Right atrium auricular region (tissue), 2 donors: Measurements from ENCODE around the gene TRDMT1. TPM values are rescaled to one million over a fixed set of nuclear protein-coding genes. Genes with fewer than 3 reads are reported as not detected.
A peak's percentile ranks its signal among the peaks of the same experiment; 100 is the strongest.

Experiments
- DNase-seq: peaks from one replicate; pipeline ENCODE4 v3.0.0-alpha.2; 2019; ENCODE audit warnings: low spot score
- H3K27ac ChIP-seq, 2 donors: fragments of 200-600 bp; sonication (generic); 1 replicate in 1 of 2; 2 replicates in 1 of 2; pipeline ENCODE4 v1.5.1; 2016 to 2019
- H3K27me3 ChIP-seq, 2 donors: fragments of 200-600 bp; sonication (generic); one replicate each; pipeline versions ENCODE4 v1.5.1 to v1.6.0; 2017 to 2019
- H3K36me3 ChIP-seq: fragments of 200-600 bp; sonication (generic); one replicate; pipeline ENCODE4 v1.5.1; 2016
- H3K4me1 ChIP-seq, 2 donors: fragments of 200-600 bp; sonication (generic); one replicate each; pipeline versions ENCODE4 v1.5.1 to v1.6.0; 2017 to 2019
- H3K4me3 ChIP-seq, 2 donors: fragments of 200-600 bp; sonication (generic); 1 replicate in 1 of 2; 2 replicates in 1 of 2; pipeline ENCODE4 v1.5.1; 2017 to 2019; ENCODE audit warnings: mild to moderate bottlenecking in 1 of 2, moderate library complexity in 1 of 2
- H3K9me3 ChIP-seq, 2 donors: fragments of 200-600 bp; sonication (generic); one replicate each; pipeline ENCODE4 v1.5.1; 2019
- CTCF ChIP-seq, 2 donors: fragments of 200-600 bp; sonication (generic); IDR thresholded peaks; one replicate each; pipeline ENCODE4 v1.5.1; 2019; ENCODE audit warnings: antibody characterized with exemption in 2 of 2
- total RNA-seq, 2 donors: library from RNA; depleted of rRNA; stranded (reverse); fragments of >200 nt; gene quantifications; one replicate each; pipeline ENCODE4 v1.1.0, GENCODE V29; 2016

The TRDMT1 gene
- total RNA-seq, 2 donors from 2014 or later = 3.8 to 5.0 TPM

GRCh38 chr10:17200001-17200911 is 1.2 kb downstream of the TRDMT1 start:
- H3K4me3 ChIP-seq = peak overlapping the region; percentile 69 to 82
- no peaks in the 10 kb centered on the region for H3K27me3 ChIP-seq
- H3K9me3 ChIP-seq = no peaks in the 10 kb centered on the region
- H3K36me3 ChIP-seq = no peaks in the 10 kb centered on the region
- H3K4me1 ChIP-seq = peaks cover 0 to 15% of the 10 kb centered on the region in 2 donors
- no peak for DNase-seq
- peak overlapping the region; percentile 86 to 94 for H3K27ac ChIP-seq
- TF ChIP-seq CTCF (IDR thresholded peaks at IDR 0.05) = no peak

GRCh38 chr10:17199351-17199804 is 2.1 kb downstream of the TRDMT1 start:
- H3K27ac ChIP-seq = peak overlapping the region; percentile 86 to 94
- no peaks in the 10 kb centered on the region for H3K9me3 ChIP-seq
- peaks cover 0 to 15% of the 10 kb centered on the region in 2 donors for H3K4me1 ChIP-seq
- no peaks in the 10 kb centered on the region for H3K27me3 ChIP-seq
- DNase-seq = no peak
- peak overlapping the region in 1 of 2 donors; percentile 69 for H3K4me3 ChIP-seq
- H3K36me3 ChIP-seq = no peaks in the 10 kb centered on the region
- TF ChIP-seq CTCF (IDR thresholded peaks at IDR 0.05) = no peak

- no peak for DNase-seq
- H3K4me1 ChIP-seq = peaks cover 0 to 15% of the 10 kb centered on the region in 2 donors
- TF ChIP-seq CTCF (IDR thresholded peaks at IDR 0.05) = no peak
- H3K27ac ChIP-seq = no peak overlapping the region
- H3K27me3 ChIP-seq = no peaks in the 10 kb centered on the region
- no peaks in the 10 kb centered on the region for H3K36me3 ChIP-seq
- no peak overlapping the region for H3K4me3 ChIP-seq
- no peaks in the 10 kb centered on the region for H3K9me3 ChIP-seq
Measured at GRCh38 chr10:17196573-17196972, 4.9 kb downstream of the TRDMT1 start.

- Histone ChIP-seq H3K36me3 (no peaks in the 10 kb centered on the region), H3K9me3 (no peaks in the 10 kb centered on the region), H3K27me3 (no peaks in the 10 kb centered on the region), H3K4me1 (peaks cover 0 to 15% of the 10 kb centered on the region in 2 donors), H3K4me3 (no peak overlapping the region), H3K27ac (no peak overlapping the region)
- DNase-seq = no peak
- TF ChIP-seq CTCF (IDR thresholded peaks at IDR 0.05) = no peak
Measured at GRCh38 chr10:17196045-17196444, 5.4 kb downstream of the TRDMT1 start.

GRCh38 chr10:17195083-17195482 is 6.4 kb downstream of the TRDMT1 start:
- no peak overlapping the region for H3K27ac ChIP-seq
- no peaks in the 10 kb centered on the region for H3K9me3 ChIP-seq
- DNase-seq = no peak
- H3K36me3 ChIP-seq = no peaks in the 10 kb centered on the region
- no peak overlapping the region for H3K4me3 ChIP-seq
- peaks cover 0 to 13% of the 10 kb centered on the region in 2 donors for H3K4me1 ChIP-seq
- TF ChIP-seq CTCF (IDR thresholded peaks at IDR 0.05) = no peak
- H3K27me3 ChIP-seq = no peaks in the 10 kb centered on the region
